GM18873 (cell line): ENCODE data around the gene GTF2H3.
"Not testable (repeated sequence)": the region's sequence is repeated elsewhere in the genome, so short reads cannot be mapped to it uniquely, and the experiment has no call there.

Source experiments
- ATAC-seq: cut with Tn5 transposase; IDR thresholded peaks from one replicate; pipeline ENCODE4 v1.9.1; 2021; ENCODE audit warnings: mild to moderate bottlenecking, moderate library complexity, moderate number of reproducible peaks; ENCODE audit not compliant: unreplicated experiment, low FRiP score

The GTF2H3 gene

GRCh38 chr12:123633379-123634141 is at the start of gene GTF2H3, which contains the start of gene EIF2B1:
Gene GTF2H3 (plus strand): TSS chr12:123633829. CDS start chr12:123633860, 31 bp downstream.
Gene EIF2B1 (minus strand): TSS chr12:123633686. CDS start chr12:123633557, 129 bp downstream.
- ATAC-seq, result peak; percentile 93

- no peak for ATAC-seq
These were observed 41.7 kb upstream of the GTF2H3 start for GRCh38 chr12:123591702-123592481.

- no peak for ATAC-seq
These were observed 37.9 kb upstream of the GTF2H3 start for GRCh38 chr12:123595729-123596128.

GRCh38 chr12:123597100-123597499 is 36.5 kb upstream of the GTF2H3 start:
- no peak for ATAC-seq

- no peak for ATAC-seq
These were observed 35.1 kb upstream of the GTF2H3 start for GRCh38 chr12:123598522-123598921.

- ATAC-seq, result no peak
These were observed 34.3 kb upstream of the GTF2H3 start for GRCh38 chr12:123599310-123599709.

- no peak for ATAC-seq
These were observed 33.9 kb upstream of the GTF2H3 start for GRCh38 chr12:123599721-123600120.

- ATAC-seq, result peak; percentile 72
These were observed 31.8 kb upstream of the GTF2H3 start, which contains the start of gene DDX55 for GRCh38 chr12:123601602-123602489. Gene DDX55 (plus strand): TSS chr12:123602099. CDS start chr12:123602149, 50 bp downstream.

- ATAC-seq, result no peak
These were observed 30.9 kb upstream of the GTF2H3 start for GRCh38 chr12:123602651-123603195.

- not testable (repeated sequence) for ATAC-seq
These were observed 30.1 kb upstream of the GTF2H3 start for GRCh38 chr12:123603495-123603894.

- no peak for ATAC-seq
These were observed 25.9 kb upstream of the GTF2H3 start for GRCh38 chr12:123607756-123608155.

GRCh38 chr12:123608182-123608581 is 25.4 kb upstream of the GTF2H3 start:
- no peak for ATAC-seq

GRCh38 chr12:123614110-123614509 is 19.5 kb upstream of the GTF2H3 start:
- no peak for ATAC-seq

- no peak for ATAC-seq
These were observed 19.1 kb upstream of the GTF2H3 start for GRCh38 chr12:123614531-123614930.

- no peak for ATAC-seq
These were observed 16.5 kb upstream of the GTF2H3 start for GRCh38 chr12:123617144-123617543.

- ATAC-seq, result no peak
These were observed 16.0 kb upstream of the GTF2H3 start for GRCh38 chr12:123617580-123617979.

GRCh38 chr12:123621101-123621500 is 12.5 kb upstream of the GTF2H3 start:
- no peak for ATAC-seq

GRCh38 chr12:123621619-123622530 is 11.8 kb upstream of the GTF2H3 start:
- no peak for ATAC-seq

- no peak for ATAC-seq
These were observed 523 bp downstream of the GTF2H3 start for GRCh38 chr12:123634142-123634561.
